Measurements from ENCODE around the gene GGT6. TPM values are rescaled to one million over a fixed set of nuclear protein-coding genes. Genes with fewer than 3 reads are reported as not detected.

GGT6 gene
- total RNA-seq, 1 experiment from 2014 or later: not detected

GRCh38 chr17:4535667-4536258 is 24.6 kb downstream of the GGT6 start:
- TF ChIP-seq, protein P1, sequence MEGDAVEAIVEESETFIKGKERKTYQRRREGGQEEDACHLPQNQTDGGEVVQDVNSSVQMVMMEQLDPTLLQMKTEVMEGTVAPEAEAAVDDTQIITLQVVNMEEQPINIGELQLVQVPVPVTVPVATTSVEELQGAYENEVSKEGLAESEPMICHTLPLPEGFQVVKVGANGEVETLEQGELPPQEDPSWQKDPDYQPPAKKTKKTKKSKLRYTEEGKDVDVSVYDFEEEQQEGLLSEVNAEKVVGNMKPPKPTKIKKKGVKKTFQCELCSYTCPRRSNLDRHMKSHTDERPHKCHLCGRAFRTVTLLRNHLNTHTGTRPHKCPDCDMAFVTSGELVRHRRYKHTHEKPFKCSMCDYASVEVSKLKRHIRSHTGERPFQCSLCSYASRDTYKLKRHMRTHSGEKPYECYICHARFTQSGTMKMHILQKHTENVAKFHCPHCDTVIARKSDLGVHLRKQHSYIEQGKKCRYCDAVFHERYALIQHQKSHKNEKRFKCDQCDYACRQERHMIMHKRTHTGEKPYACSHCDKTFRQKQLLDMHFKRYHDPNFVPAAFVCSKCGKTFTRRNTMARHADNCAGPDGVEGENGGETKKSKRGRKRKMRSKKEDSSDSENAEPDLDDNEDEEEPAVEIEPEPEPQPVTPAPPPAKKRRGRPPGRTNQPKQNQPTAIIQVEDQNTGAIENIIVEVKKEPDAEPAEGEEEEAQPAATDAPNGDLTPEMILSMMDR (IDR thresholded peaks at IDR 0.05; ENCODE audit: insufficient read depth in 1 of 2, low read depth in 1 of 2, low read length in 1 of 2, severe bottlenecking in 1 of 2, unreplicated experiment in 1 of 2): no peak
- no peaks in the 10 kb centered on the region for H3K27me3 Mint-ChIP-seq (ENCODE audit: insufficient read depth, unreplicated experiment)
- Histone ChIP-seq H3K27me3 (replicated peaks; ENCODE audit: control insufficient read depth, insufficient read depth, low read length) (no peaks in the 10 kb centered on the region), H3K4me3 (ENCODE audit: low read depth, low read length) (no peak overlapping the region), H3K36me3 (ENCODE audit: control insufficient read depth, insufficient read depth, low read length) (no peaks in the 10 kb centered on the region), H3K9me3 (no peaks in the 10 kb centered on the region), H3K4me1 (no peaks in the 10 kb centered on the region)
- no peak overlapping the region for H3K4me3 Mint-ChIP-seq (ENCODE audit: unreplicated experiment)
- H3K36me3 Mint-ChIP-seq (ENCODE audit: insufficient read depth, unreplicated experiment): peaks cover 27% of the 10 kb centered on the region
- BruUV-seq (replicated peaks): no TSS peak
- intact Hi-C loops (cut with micrococcal nuclease; ENCODE audit: unreplicated experiment): no loop called here
- no peak overlapping the region for H3K27ac Mint-ChIP-seq (ENCODE audit: unreplicated experiment)
- ChIA-PET CTCF (interaction anchor here (1.0 kb wide), 1 partner anchor 115 kb away, joined by 3 read pairs; no protein-coding TSS in a partner anchor), POLR2A (no interaction called here)
- H3K9me3 Mint-ChIP-seq (ENCODE audit: unreplicated experiment): no peaks in the 10 kb centered on the region
- H3K4me1 Mint-ChIP-seq (ENCODE audit: low read depth, unreplicated experiment): no peaks in the 10 kb centered on the region
- no peak for DNase-seq

GRCh38 chr17:4534928-4535666 is 25.3 kb downstream of the GGT6 start:
- Histone ChIP-seq H3K4me1 (no peaks in the 10 kb centered on the region), H3K4me3 (ENCODE audit: low read depth, low read length) (no peak overlapping the region), H3K9me3 (no peaks in the 10 kb centered on the region), H3K36me3 (ENCODE audit: control insufficient read depth, insufficient read depth, low read length) (no peaks in the 10 kb centered on the region), H3K27me3 (replicated peaks; ENCODE audit: control insufficient read depth, insufficient read depth, low read length) (no peaks in the 10 kb centered on the region)
- no peaks in the 10 kb centered on the region for H3K4me1 Mint-ChIP-seq (ENCODE audit: low read depth, unreplicated experiment)
- H3K4me3 Mint-ChIP-seq (ENCODE audit: unreplicated experiment): no peak overlapping the region
- intact Hi-C loops (cut with micrococcal nuclease; ENCODE audit: unreplicated experiment): no loop called here
- TF ChIP-seq, protein P1 (IDR thresholded peaks at IDR 0.05; ENCODE audit: insufficient read depth in 1 of 2, low read depth in 1 of 2, low read length in 1 of 2, severe bottlenecking in 1 of 2, unreplicated experiment in 1 of 2): no peak
- ChIA-PET CTCF (interaction anchor here (1.0 kb wide), 1 partner anchor 114 kb away, joined by 3 read pairs; no protein-coding TSS in a partner anchor), POLR2A (no interaction called here)
- H3K27me3 Mint-ChIP-seq (ENCODE audit: insufficient read depth, unreplicated experiment): no peaks in the 10 kb centered on the region
- BruUV-seq (replicated peaks): no TSS peak
- peaks cover 21% of the 10 kb centered on the region for H3K36me3 Mint-ChIP-seq (ENCODE audit: insufficient read depth, unreplicated experiment)
- H3K27ac Mint-ChIP-seq (ENCODE audit: unreplicated experiment): no peak overlapping the region
- no peak for DNase-seq
- no peaks in the 10 kb centered on the region for H3K9me3 Mint-ChIP-seq (ENCODE audit: unreplicated experiment)

- no peak for DNase-seq
- BruUV-seq (replicated peaks): no TSS peak
- Mint-ChIP-seq H3K4me3 (ENCODE audit: unreplicated experiment) (no peak overlapping the region), H3K27ac (ENCODE audit: unreplicated experiment) (peak overlapping the region; percentile 54), H3K36me3 (ENCODE audit: insufficient read depth, unreplicated experiment) (peaks cover 16% of the 10 kb centered on the region), H3K9me3 (ENCODE audit: unreplicated experiment) (no peaks in the 10 kb centered on the region), H3K27me3 (ENCODE audit: insufficient read depth, unreplicated experiment) (no peaks in the 10 kb centered on the region), H3K4me1 (ENCODE audit: low read depth, unreplicated experiment) (no peaks in the 10 kb centered on the region)
- Histone ChIP-seq H3K9me3 (no peaks in the 10 kb centered on the region), H3K4me1 (no peaks in the 10 kb centered on the region), H3K36me3 (ENCODE audit: control insufficient read depth, insufficient read depth, low read length) (no peaks in the 10 kb centered on the region), H3K27me3 (replicated peaks; ENCODE audit: control insufficient read depth, insufficient read depth, low read length) (no peaks in the 10 kb centered on the region), H3K4me3 (ENCODE audit: low read depth, low read length) (no peak overlapping the region)
- TF ChIP-seq, protein P1 (IDR thresholded peaks at IDR 0.05; ENCODE audit: insufficient read depth in 1 of 2, low read depth in 1 of 2, low read length in 1 of 2, severe bottlenecking in 1 of 2, unreplicated experiment in 1 of 2): no peak
- intact Hi-C loops (cut with micrococcal nuclease; ENCODE audit: unreplicated experiment): no loop called here
- ChIA-PET CTCF (interaction anchor here (1.0 kb wide), 1 partner anchor 113 kb away, joined by 3 read pairs; no protein-coding TSS in a partner anchor), POLR2A (no interaction called here)
Measured at GRCh38 chr17:4534515-4534914, 25.9 kb downstream of the GGT6 start.

Measured in Caco-2 (cell line).